Stimulated activated CD8-positive, alpha-beta memory T cell treated with anti-CD3 and anti-CD28 coated beads, Interleukin-12 subunit alpha, Interleukin-12 subunit beta, amount 100 ng/mL, for 24 hours (primary cell): ENCODE results near the gene SLC25A17.

ENCODE experiments used
- DNase-seq: peaks from one replicate; pipeline ENCODE4 v3.0.0-alpha.2; 2020; ENCODE audit errors: extremely low read depth

SLC25A17 gene

GRCh38 chr22:40758390-40758789 lies 60.8 kb downstream of the SLC25A17 start:
- no peak for DNase-seq

DNA sequence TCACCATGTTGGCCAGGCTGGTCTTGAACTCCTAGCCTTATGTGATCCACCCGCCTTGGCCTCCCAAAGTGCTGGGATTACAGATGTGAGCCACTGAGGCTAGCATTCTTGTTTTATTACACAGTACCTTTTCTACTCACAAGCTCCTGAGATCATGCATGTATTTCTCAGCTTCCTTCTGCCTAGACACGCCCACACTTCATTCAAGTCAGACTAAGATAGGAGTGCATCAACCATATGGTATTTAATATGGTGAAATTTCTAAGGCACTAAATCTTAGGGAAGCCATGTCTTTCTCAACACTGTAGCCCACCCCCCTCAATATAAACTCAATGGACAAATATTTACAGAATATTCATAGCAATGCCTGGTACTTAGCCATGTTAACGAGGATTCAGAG lies 62.1 kb downstream of the SLC25A17 start:
- DNase-seq = no peak

GRCh38 chr22:40753114-40753513 lies 66.0 kb downstream of the SLC25A17 start:
- no peak for DNase-seq

GRCh38 chr22:40751250-40751649 lies 67.9 kb downstream of the SLC25A17 start:
- DNase-seq = no peak

GRCh38 chr22:40749829-40750228 lies 69.3 kb downstream of the SLC25A17 start:
- no peak for DNase-seq

- DNase-seq = no peak
Measured at GRCh38 chr22:40748388-40749355, 70.5 kb downstream of the SLC25A17 start.

- no peak for DNase-seq
Measured at GRCh38 chr22:40747361-40747760, 71.8 kb downstream of the SLC25A17 start.

- DNase-seq = no peak
Measured at GRCh38 chr22:40746428-40747220, 72.5 kb downstream of the SLC25A17 start.

DNA sequence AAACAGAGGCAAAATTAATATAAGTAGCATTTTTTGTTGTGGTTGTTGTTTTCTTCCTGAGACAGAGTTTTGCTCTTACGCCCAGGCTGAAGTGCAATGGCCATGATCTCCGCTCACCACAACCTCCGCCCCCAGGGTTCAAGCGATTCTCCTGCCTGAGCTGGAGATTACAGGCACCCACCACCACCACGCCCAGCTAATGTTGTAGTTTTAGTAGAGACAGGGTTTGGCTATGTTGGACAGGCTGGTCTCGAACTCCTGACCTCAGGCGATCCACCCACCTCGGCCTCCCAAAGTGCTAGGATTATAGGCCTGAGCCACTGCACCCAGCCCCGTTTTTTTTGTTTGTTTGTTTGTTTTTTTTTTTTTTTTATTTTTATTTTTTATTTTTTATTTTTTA lies 75.4 kb downstream of the SLC25A17 start:
- DNase-seq = no peak

DNA sequence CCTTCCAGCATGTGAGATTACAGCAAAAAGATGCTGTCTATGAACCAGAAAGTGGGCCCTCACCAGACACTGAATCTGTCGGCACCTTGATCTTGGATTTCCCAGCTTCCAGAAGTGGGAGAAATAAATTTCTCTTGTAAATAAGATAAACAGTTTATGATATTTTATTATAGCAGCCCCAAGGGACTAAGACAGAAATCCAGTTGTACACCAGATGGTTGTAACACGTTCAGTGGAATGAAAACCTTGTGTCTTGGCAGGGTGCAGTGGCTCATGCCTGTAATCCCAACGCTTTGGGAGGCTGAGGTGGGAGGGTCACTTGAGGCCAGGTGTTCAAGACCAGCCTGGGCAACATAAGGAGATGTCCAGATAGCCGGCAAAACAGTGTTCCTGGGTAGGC lies 78.0 kb downstream of the SLC25A17 start:
- DNase-seq = no peak

- no peak for DNase-seq
Measured at GRCh38 chr22:40739721-40740120, 79.4 kb downstream of the SLC25A17 start.

- no peak for DNase-seq
Measured at GRCh38 chr22:40733919-40734318, 85.2 kb downstream of the SLC25A17 start.

DNA sequence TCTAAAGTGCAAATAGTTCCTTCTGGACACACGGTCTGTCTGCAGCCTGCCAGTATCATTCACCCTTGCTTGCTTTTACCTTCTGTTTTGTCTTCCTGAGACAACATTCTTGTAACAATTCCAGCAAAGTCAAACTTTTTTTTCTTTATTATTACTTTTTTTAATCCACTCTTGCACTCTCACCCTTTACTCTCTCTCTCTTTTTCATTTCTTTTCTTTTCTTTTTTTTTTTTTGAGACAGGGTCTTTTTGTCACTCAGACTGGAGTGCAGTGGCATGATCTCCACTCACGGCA lies 86.2 kb downstream of the SLC25A17 start:
- no peak for DNase-seq

DNA sequence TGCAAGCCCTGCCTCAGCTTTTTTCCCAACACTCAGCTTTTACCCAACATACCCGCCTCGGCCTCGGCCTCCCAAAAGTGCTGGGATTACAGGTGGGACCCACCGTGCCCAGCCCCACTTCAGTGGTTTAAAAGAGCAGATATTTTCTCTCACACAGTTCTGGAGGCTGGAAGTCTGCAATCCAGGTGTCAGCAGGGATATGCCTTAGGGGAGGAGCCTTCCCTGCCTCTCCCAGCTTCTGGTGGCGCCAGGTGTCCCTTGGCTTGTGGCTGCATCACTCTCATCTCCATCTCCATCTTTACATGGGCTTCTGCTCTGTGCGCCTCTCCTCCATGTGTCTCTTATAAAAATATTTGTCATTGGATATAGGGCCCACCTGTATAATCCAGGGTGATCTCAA lies 89.9 kb downstream of the SLC25A17 start:
- no peak for DNase-seq

DNA sequence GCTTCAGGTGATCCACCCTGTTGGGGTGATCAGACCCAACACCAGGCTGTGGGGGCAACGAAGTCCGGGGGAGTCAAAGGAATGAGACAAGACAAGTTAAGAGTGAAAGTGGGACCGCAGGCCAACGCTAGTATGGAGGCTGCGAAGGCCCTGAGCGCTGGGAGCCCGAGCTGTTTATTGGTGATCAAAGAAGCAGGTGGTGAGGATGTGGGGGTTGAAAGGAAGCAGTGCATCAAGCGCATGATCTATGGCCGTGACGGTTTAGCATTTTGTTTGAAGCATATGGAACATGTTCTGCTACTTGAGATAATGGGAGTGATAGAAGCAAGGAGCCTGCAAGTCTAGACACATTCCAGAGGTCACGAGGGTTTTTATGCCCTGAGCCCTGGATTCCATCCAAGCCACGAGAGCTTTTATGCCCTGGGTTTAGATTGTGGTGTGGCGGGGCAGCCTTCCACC lies 90.4 kb downstream of the SLC25A17 start:
- no peak for DNase-seq

- DNase-seq = no peak
Measured at GRCh38 chr22:40727964-40728615, 91.1 kb downstream of the SLC25A17 start.

- DNase-seq = no peak
Measured at GRCh38 chr22:40727070-40727963, 91.8 kb downstream of the SLC25A17 start.

DNA sequence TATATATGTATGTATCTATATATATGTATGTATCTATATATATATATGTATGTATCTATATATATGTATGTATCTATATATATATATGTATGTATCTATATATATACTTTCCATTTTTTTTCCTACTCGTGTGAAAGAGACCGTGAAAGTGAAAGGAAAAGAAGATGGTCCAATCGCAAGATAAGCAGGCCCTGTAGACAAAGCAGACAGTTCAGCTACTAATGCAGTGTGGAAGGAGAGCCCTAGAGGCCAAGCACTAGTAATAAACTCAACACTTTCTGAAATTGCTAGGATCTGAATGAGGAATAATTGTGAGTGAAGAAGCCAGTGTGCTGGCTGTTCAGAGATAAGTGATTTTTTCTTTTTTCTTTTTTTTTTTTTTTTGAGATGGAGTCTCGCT lies 92.6 kb downstream of the SLC25A17 start:
- DNase-seq = no peak

- DNase-seq = no peak
Measured at GRCh38 chr22:40723396-40723933, 95.7 kb downstream of the SLC25A17 start.

DNA sequence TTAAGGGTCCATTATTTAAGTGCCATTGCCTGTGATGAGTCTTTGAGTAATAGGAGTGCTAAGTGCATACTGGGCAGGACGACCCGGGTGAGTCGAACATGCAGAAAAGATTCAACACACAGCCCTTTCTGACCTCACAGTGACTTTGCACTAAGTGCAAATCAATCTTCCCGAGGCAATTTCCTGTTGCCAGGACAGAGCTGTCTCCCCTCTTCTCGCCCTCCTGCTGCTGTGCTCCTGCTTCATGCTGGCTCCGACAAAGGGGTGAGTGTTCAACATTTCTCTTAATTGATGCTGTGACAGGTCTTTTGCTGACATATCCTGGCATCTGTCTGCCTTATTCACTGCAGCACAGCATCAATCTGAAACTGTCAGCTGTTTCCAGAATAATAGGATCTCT lies 97.9 kb downstream of the SLC25A17 start:
- no peak for DNase-seq
